NT2/D1 (cell line): Measurements from ENCODE around the gene PRKN.

Source experiments
- SUZ12 ChIP-seq: IDR thresholded peaks from 2 replicates; pipeline ENCODE4 v1.6.1; 2011; ENCODE audit not compliant: insufficient read length, insufficient read depth; ENCODE audit errors: extremely low read depth
- YY1 ChIP-seq: IDR thresholded peaks from 2 replicates; pipeline ENCODE4 v1.6.1; 2011; ENCODE audit not compliant: insufficient read length, insufficient read depth

DNA sequence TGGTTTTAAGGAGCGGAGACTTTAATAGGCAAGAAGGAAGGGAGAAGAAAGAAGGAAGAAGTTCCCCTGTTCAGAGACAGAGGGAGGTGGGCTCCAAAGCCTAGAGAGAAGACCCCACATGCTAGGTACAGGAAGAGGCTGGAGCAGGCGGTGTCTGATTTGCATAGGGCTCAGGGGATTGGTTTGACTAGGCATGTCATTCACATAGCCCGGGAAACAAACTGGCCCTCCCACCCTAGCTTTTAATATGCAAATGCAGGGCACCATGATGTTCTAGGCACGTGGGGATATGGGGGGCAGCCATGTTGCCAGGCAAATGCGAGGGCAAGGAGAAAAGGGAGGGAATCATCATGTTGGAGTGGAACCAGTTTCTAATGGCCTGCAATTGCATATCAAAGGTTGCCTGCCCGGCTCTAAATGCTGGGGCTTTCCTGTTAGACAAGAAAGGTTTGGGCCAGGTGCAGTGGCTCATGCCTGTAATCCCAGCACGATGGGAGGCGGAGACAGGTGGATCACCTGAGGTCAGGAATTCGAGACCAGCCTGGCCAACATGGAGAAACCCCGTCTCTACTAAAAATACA is 1419.4 kb downstream of the PRKN start:
- TF ChIP-seq SUZ12 (no peak), YY1 (no peak)
